ENCODE results near the gene GRID1.

The GRID1 gene

GRCh38 chr10:86022906-86023305 is 343.7 kb downstream of the GRID1 start:
- no peak for TF ChIP-seq CTCF (conservative IDR thresholded peaks at IDR 0.05; ENCODE audit: control insufficient read depth, insufficient read depth, low read depth, low read length)
- DNase-seq (ENCODE audit: low read depth), result no peak

GRCh38 chr10:86020134-86020533 is 346.5 kb downstream of the GRID1 start:
- H3K4me3 ChIP-seq (ENCODE audit: control insufficient read depth, low read depth, low read length), result no peak overlapping the region
- no peak for TF ChIP-seq CTCF (conservative IDR thresholded peaks at IDR 0.05; ENCODE audit: control insufficient read depth, insufficient read depth, low read depth, low read length)
- no peak for DNase-seq (ENCODE audit: low read depth)

More at GRCh38 chr10:86022906-86023305, 343.7 kb downstream of the GRID1 start:
- H3K4me3 ChIP-seq (ENCODE audit: control insufficient read depth, low read depth, low read length), result no peak overlapping the region

GRCh38 chr10:86019141-86019540 is 347.5 kb downstream of the GRID1 start:
- TF ChIP-seq CTCF (conservative IDR thresholded peaks at IDR 0.05; ENCODE audit: control insufficient read depth, insufficient read depth, low read depth, low read length), result no peak
- DNase-seq (ENCODE audit: low read depth), result no peak
- H3K4me3 ChIP-seq (ENCODE audit: control insufficient read depth, low read depth, low read length), result no peak overlapping the region

- DNase-seq (ENCODE audit: low read depth), result no peak
- no peak for TF ChIP-seq CTCF (conservative IDR thresholded peaks at IDR 0.05; ENCODE audit: control insufficient read depth, insufficient read depth, low read depth, low read length)
- no peak overlapping the region for H3K4me3 ChIP-seq (ENCODE audit: control insufficient read depth, low read depth, low read length)
These were observed 347.9 kb downstream of the GRID1 start for GRCh38 chr10:86018735-86019058.

- no peak for DNase-seq (ENCODE audit: low read depth)
- H3K4me3 ChIP-seq (ENCODE audit: control insufficient read depth, low read depth, low read length), result no peak overlapping the region
- no peak for TF ChIP-seq CTCF (conservative IDR thresholded peaks at IDR 0.05; ENCODE audit: control insufficient read depth, insufficient read depth, low read depth, low read length)
These were observed 348.5 kb downstream of the GRID1 start for GRCh38 chr10:86017841-86018734.

- no peak for DNase-seq (ENCODE audit: low read depth)
- no peak for TF ChIP-seq CTCF (conservative IDR thresholded peaks at IDR 0.05; ENCODE audit: control insufficient read depth, insufficient read depth, low read depth, low read length)
- H3K4me3 ChIP-seq (ENCODE audit: control insufficient read depth, low read depth, low read length), result no peak overlapping the region
These were observed 353.0 kb downstream of the GRID1 start for GRCh38 chr10:86013568-86013967.

Data from fibroblast of mammary gland (primary cell).